Measurements from ENCODE around the gene MSANTD2.

MSANTD2 gene

GRCh38 chr11:124754309-124754708, 45.9 kb downstream of the MSANTD2 start:
- DNase-seq (ENCODE audit: low read depth in 2 of 2): no peak

- DNase-seq (ENCODE audit: low read depth in 2 of 2): no peak
These were observed 46.6 kb downstream of the MSANTD2 start for GRCh38 chr11:124753624-124754023.

- no peak for DNase-seq (ENCODE audit: low read depth in 2 of 2)
These were observed 47.0 kb downstream of the MSANTD2 start for GRCh38 chr11:124753205-124753604.

GRCh38 chr11:124752471-124753102, 47.6 kb downstream of the MSANTD2 start:
- DNase-seq (ENCODE audit: low read depth in 2 of 2): no peak

- DNase-seq (ENCODE audit: low read depth in 2 of 2): no peak
These were observed 48.3 kb downstream of the MSANTD2 start, which contains the start of gene VSIG2 for GRCh38 chr11:124751741-124752470. VSIG2 (minus strand) TSS chr11:124752255; CDS start chr11:124752137, 118 bp downstream.

- DNase-seq (ENCODE audit: low read depth in 2 of 2): no peak
These were observed 48.8 kb downstream of the MSANTD2 start for GRCh38 chr11:124751391-124751740.

GRCh38 chr11:124749912-124750311, 50.3 kb downstream of the MSANTD2 start:
- DNase-seq (ENCODE audit: low read depth in 2 of 2): no peak

- DNase-seq (ENCODE audit: low read depth in 2 of 2): no peak
These were observed 51.5 kb downstream of the MSANTD2 start for GRCh38 chr11:124748481-124749343.

- no peak for DNase-seq (ENCODE audit: low read depth in 2 of 2)
These were observed 52.1 kb downstream of the MSANTD2 start for GRCh38 chr11:124748100-124748418.

- DNase-seq (ENCODE audit: low read depth in 2 of 2): no peak
These were observed 52.7 kb downstream of the MSANTD2 start for GRCh38 chr11:124747406-124748099.

GRCh38 chr11:124746621-124747243, 53.5 kb downstream of the MSANTD2 start:
- peak; percentile 53 to 65 for DNase-seq (ENCODE audit: low read depth in 2 of 2)

- no peak for DNase-seq (ENCODE audit: low read depth in 2 of 2)
These were observed 54.2 kb downstream of the MSANTD2 start for GRCh38 chr11:124745835-124746620.

GRCh38 chr11:124745270-124745834, 54.9 kb downstream of the MSANTD2 start:
- DNase-seq (ENCODE audit: low read depth in 2 of 2): no peak

GRCh38 chr11:124743050-124743449, 57.2 kb downstream of the MSANTD2 start:
- DNase-seq (ENCODE audit: low read depth in 2 of 2): no peak

- no peak for DNase-seq (ENCODE audit: low read depth in 2 of 2)
These were observed 57.7 kb downstream of the MSANTD2 start for GRCh38 chr11:124742555-124742954.

- no peak for DNase-seq (ENCODE audit: low read depth in 2 of 2)
These were observed 59.8 kb downstream of the MSANTD2 start for GRCh38 chr11:124740277-124740882.

- DNase-seq (ENCODE audit: low read depth in 2 of 2): peak; percentile 48 to 61
These were observed 60.5 kb downstream of the MSANTD2 start, which contains the start of gene NRGN for GRCh38 chr11:124739479-124740276. NRGN (plus strand) TSS chr11:124739942; CDS start chr11:124740085, 143 bp downstream.

GRCh38 chr11:124738713-124739478, 61.3 kb downstream of the MSANTD2 start:
- no peak for DNase-seq (ENCODE audit: low read depth in 2 of 2)

All from stimulated activated CD4-positive, alpha-beta T cell treated with anti-CD3 and anti-CD28 coated beads, Interleukin-1b, Interleukin-23, amount 100 ng/mL, for 1 hour (primary cell).